Endothelial cell of umbilical vein (primary cell): ENCODE data around the gene THSD7A. TPM values are rescaled to one million over a fixed set of nuclear protein-coding genes. Genes with fewer than 3 reads are reported as not detected.

Source experiments
- BruUV-seq: library from RNA; stranded (reverse); fragments of 400-500 nt; replicated peaks from 2 replicates; lab custom pipeline; 2021; lab: Mats Ljungman, UMichigan
- CTCF ChIA-PET: fragments of 300-600, 350-600 bp; sonication (Branson Sonifier 250); formaldehyde crosslinking; loops from one replicate; lab custom pipeline; 2021; ENCODE audit warnings: antibody characterized with exemption, inconsistent platforms; lab: Charles Lee
- POLR2A ChIA-PET: fragments of 300-600, 350-600 bp; sonication (Branson Sonifier 250); formaldehyde crosslinking; loops from one replicate; lab custom pipeline; 2021; ENCODE audit warnings: antibody characterized with exemption, inconsistent platforms; lab: Charles Lee
- DNase-seq: peaks from one replicate; pipeline ENCODE4 v3.0.0-alpha.2; 2011; ENCODE audit warnings: low read depth, low spot score
- FAIRE-seq: peaks from 2 replicates; lab custom pipeline; 2011; peaks lifted over from hg19 to GRCh38; lab: Jason Lieb, UNC
- H2AFZ ChIP-seq: 2 replicates; pipeline ENCODE4 v1.6.0; 2012; ENCODE audit warnings: low read depth, low read length, control low read depth, inconsistent platforms
- H3K27ac ChIP-seq: 2 replicates; pipeline ENCODE4 v1.5.1; 2011; ENCODE audit warnings: low read depth, mild to moderate bottlenecking, control low read depth, low read length, moderate library complexity; ENCODE audit not compliant: insufficient read depth
- H3K27me3 ChIP-seq, 2 experiments: 2 replicates each; pipeline versions ENCODE4 v1.6.0 to v1.6.1; 2011; ENCODE audit warnings: low read length in 2 of 2, mixed read lengths in 1 of 2; ENCODE audit not compliant: control insufficient read depth in 2 of 2, insufficient read depth in 2 of 2
- H3K36me3 ChIP-seq, 2 experiments: 2 replicates in 1 of 2; 3 replicates in 1 of 2; pipeline ENCODE4 v1.5.1; 2011; ENCODE audit warnings: low read length in 2 of 2, mild to moderate bottlenecking in 1 of 2, moderate library complexity in 1 of 2; ENCODE audit not compliant: control insufficient read depth in 2 of 2, insufficient read depth in 2 of 2; ENCODE audit errors: extremely low read depth in 1 of 2
- H3K4me1 ChIP-seq: 3 replicates; pipeline ENCODE4 v1.5.1; 2011; ENCODE audit warnings: mild to moderate bottlenecking, low read length; ENCODE audit not compliant: control insufficient read depth, insufficient read depth; ENCODE audit errors: extremely low read depth
- H3K4me2 ChIP-seq: 2 replicates; pipeline ENCODE4 v1.6.1; 2011; ENCODE audit warnings: low read length, control low read depth, mixed read lengths; ENCODE audit not compliant: insufficient read depth
- H3K4me3 ChIP-seq, 3 experiments: fragments of 200-600 bp in 1 of 3; sonication (generic), shearing (Covaris generic) in 1 of 3; replicated peaks in 1 of 3; 2 replicates each; pipeline ENCODE4 v1.5.1; 2011 to 2016; ENCODE audit warnings: control low read depth in 3 of 3, low read length in 3 of 3, mild to moderate bottlenecking in 2 of 3, inconsistent platforms in 1 of 3, low read depth in 1 of 3, moderate library complexity in 1 of 3; ENCODE audit not compliant: insufficient read depth in 1 of 3
- H3K79me2 ChIP-seq: 2 replicates; pipeline ENCODE4 v1.6.0; 2012; ENCODE audit warnings: low read length, inconsistent platforms; ENCODE audit not compliant: control insufficient read depth, insufficient read depth
- H3K9ac ChIP-seq: replicated peaks from 2 replicates; pipeline ENCODE3; 2011; ENCODE audit warnings: low read length, control low read depth; ENCODE audit not compliant: insufficient read depth; ENCODE audit errors: extremely low read depth
- H3K9me1 ChIP-seq: replicated peaks from 3 replicates; pipeline ENCODE4 v1.6.0; 2011; ENCODE audit warnings: mild to moderate bottlenecking, low read length; ENCODE audit not compliant: control insufficient read depth, insufficient read depth; ENCODE audit errors: extremely low read depth
- H3K9me3 ChIP-seq: replicated peaks from 2 replicates; pipeline ENCODE4 v1.5.1; 2012; ENCODE audit warnings: low read length, inconsistent platforms; ENCODE audit not compliant: control insufficient read depth, insufficient read depth
- H4K20me1 ChIP-seq: replicated peaks from 2 replicates; pipeline ENCODE3; 2011; ENCODE audit warnings: mild to moderate bottlenecking, low read length; ENCODE audit not compliant: control insufficient read depth, insufficient read depth; ENCODE audit errors: extremely low read depth
- CTCF ChIP-seq, 2 donors: IDR thresholded peaks; 1 replicate in 1 of 2; 2 replicates in 1 of 2; pipeline ENCODE4 v1.5.1; 2011; ENCODE audit warnings: low read length in 2 of 2, mild to moderate bottlenecking in 2 of 2, moderate library complexity in 2 of 2, control low read depth in 1 of 2, inconsistent platforms in 1 of 2, low read depth in 1 of 2; ENCODE audit not compliant: insufficient read depth in 1 of 2; ENCODE audit errors: extremely low read depth in 1 of 2
- EZH2 ChIP-seq: IDR thresholded peaks from 2 replicates; pipeline ENCODE4 v1.6.1; 2012; ENCODE audit warnings: borderline replicate concordance, low read depth, mild to moderate bottlenecking, moderate library complexity, low read length, inconsistent platforms; ENCODE audit not compliant: severe bottlenecking
- FOS ChIP-seq: IDR thresholded peaks from 2 replicates; pipeline ENCODE4 v1.6.1; 2011; ENCODE audit warnings: mild to moderate bottlenecking, low read length, moderate library complexity, borderline replicate concordance; ENCODE audit not compliant: insufficient read depth
- GATA2 ChIP-seq: IDR thresholded peaks from 2 replicates; pipeline ENCODE4 v1.7.0; 2011; ENCODE audit warnings: low read depth, mild to moderate bottlenecking, moderate library complexity, mixed read lengths, low read length; ENCODE audit not compliant: insufficient read length, insufficient read depth
- POLR2A ChIP-seq: IDR thresholded peaks from 2 replicates; pipeline ENCODE4 v1.6.1; 2012; ENCODE audit warnings: low read depth, mild to moderate bottlenecking, control low read depth, low read length
- dilution Hi-C: fragments of 300-500 bp; cut with MboI; formaldehyde crosslinking; loops from one replicate; pipeline ENCODE4 v1.15.0; 2019; ENCODE audit warnings: low sequenced_read_pairs; ENCODE audit not compliant: extremely low pct_ligation_motif_present
- intact Hi-C: fragments of 100-400 bp; cut with micrococcal nuclease; formaldehyde crosslinking; loops from one replicate; pipeline ENCODE4 v1.10.0; 2022
- polyA plus RNA-seq, 4 experiments: library from polyadenylated mRNA; depleted of rRNA in 3 of 4; stranded (reverse) in 3 of 4; unstranded in 1 of 4; fragments of >200 nt; gene quantifications; 2 replicates each; pipeline versions ENCODE4 v1.2.1 to v1.2.3, GENCODE V29; 2011 to 2012; ENCODE audit warnings: missing spikeins in 1 of 4
- total RNA-seq: library from RNA; stranded (reverse); gene quantifications from 2 replicates; pipeline ENCODE4 v1.2.3, GENCODE V29; 2021

THSD7A gene
- total and polyA plus RNA-seq, 2 donors (not counting 3 experiments of a cell fraction or from before 2014, with no cell fraction given) = 3.3 to 12.7 TPM

GRCh38 chr7:11667071-11667809 lies 164.8 kb downstream of the THSD7A start:
- no peak overlapping the region for H3K4me2 ChIP-seq
- no peak overlapping the region for H2AFZ ChIP-seq
- H3K9ac ChIP-seq = no peak overlapping the region
- no peaks in the 10 kb centered on the region for H3K79me2 ChIP-seq
- no peaks in the 10 kb centered on the region for H3K9me3 ChIP-seq
- no peak overlapping the region for H3K4me3 ChIP-seq
- dilution Hi-C loops (no loop called here), intact Hi-C loops (no loop called here)
- no peaks in the 10 kb centered on the region for H3K9me1 ChIP-seq
- H4K20me1 ChIP-seq = no peaks in the 10 kb centered on the region
- no peaks in the 10 kb centered on the region for H3K4me1 ChIP-seq
- no peaks in the 10 kb centered on the region for H3K27me3 ChIP-seq
- H3K36me3 ChIP-seq = no peaks in the 10 kb centered on the region
- H3K27ac ChIP-seq = no peak overlapping the region
- no peak for DNase-seq
- BruUV-seq = no TSS peak
- POLR2A ChIA-PET = no interaction called here
- CTCF ChIA-PET = interaction anchor here (1.3 kb wide), 1 partner anchor 12 kb away, joined by 3 read pairs; no protein-coding TSS in a partner anchor
- TF ChIP-seq POLR2A (no peak), CTCF (IDR thresholded peaks at IDR 0.05; ENCODE audit: extremely low read depth in 1 of 2, insufficient read depth in 1 of 2, low read depth in 1 of 2, low read length in 2 of 2) (no peak), FOS (no peak), GATA2 (no peak), EZH2 (no peak)
- no peak for FAIRE-seq
